Cardiac fibroblast (primary cell): ENCODE measurements around the gene PDGFB.

Experiments
- DNase-seq, 2 donors: peaks; one replicate each; pipeline versions ENCODE4 v3.0.0 to v3.0.0-alpha.2; 2010; ENCODE audit warnings: low read depth in 2 of 2
- H3K4me3 ChIP-seq, 2 donors: replicated peaks in 1 of 2; 1 replicate in 1 of 2; 2 replicates in 1 of 2; pipeline ENCODE4 v1.5.1; 2011; ENCODE audit warnings: low read depth in 2 of 2, low read length in 2 of 2, mild to moderate bottlenecking in 2 of 2, moderate library complexity in 1 of 2
- TF ChIP-seq, protein P1 (sequence below): IDR thresholded peaks from one replicate; pipeline ENCODE4 v1.5.1; 2011; ENCODE audit warnings: low read depth, mild to moderate bottlenecking, low read length, inconsistent platforms

Gene PDGFB

DNA sequence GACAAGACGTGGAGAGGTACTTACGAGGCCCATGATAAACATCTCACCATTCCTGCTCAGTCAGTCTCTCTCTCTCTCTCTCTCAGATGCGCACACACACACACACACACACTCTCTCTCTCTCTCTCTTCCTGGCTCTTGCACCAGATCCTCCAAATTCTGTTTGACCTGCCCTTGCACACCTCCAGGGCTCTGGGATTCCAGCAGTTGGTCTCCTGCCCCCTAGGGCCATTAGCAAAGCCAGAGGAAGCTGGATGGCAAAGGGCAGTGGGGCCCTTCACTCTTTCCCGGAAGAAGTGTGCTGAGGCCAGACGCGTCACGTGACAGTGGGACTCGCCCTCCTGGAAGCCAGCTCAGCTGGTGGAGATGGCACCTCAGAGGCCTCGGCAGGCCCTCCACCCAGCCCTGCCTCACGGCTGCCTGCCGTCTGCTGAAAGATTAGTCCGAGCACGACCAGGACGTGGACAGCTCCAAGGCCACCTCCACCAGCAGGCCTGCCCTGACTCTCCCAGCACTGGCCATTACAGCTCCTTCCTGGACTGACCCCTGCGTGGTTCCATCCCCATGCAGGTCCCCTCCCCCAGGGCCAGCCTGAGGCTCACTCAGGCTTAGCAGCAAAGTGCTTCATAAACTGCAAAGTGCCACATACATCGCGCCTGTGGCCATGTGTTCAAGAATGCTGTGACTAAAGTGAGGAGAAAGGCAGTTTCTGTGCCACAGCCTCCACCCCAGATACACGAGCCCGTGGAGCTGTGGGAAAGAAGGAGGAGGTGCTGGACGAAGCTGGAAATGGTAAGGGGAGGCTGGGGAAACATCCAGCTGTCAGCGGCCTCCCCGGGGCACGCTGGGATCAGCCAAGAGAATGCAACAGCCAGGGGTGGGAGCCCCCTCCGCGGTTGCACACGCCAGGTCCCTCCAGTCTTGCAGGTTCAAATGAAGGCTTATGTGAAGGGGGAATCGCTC lies 3.7 kb downstream of the PDGFB start:
- TF ChIP-seq, protein P1, sequence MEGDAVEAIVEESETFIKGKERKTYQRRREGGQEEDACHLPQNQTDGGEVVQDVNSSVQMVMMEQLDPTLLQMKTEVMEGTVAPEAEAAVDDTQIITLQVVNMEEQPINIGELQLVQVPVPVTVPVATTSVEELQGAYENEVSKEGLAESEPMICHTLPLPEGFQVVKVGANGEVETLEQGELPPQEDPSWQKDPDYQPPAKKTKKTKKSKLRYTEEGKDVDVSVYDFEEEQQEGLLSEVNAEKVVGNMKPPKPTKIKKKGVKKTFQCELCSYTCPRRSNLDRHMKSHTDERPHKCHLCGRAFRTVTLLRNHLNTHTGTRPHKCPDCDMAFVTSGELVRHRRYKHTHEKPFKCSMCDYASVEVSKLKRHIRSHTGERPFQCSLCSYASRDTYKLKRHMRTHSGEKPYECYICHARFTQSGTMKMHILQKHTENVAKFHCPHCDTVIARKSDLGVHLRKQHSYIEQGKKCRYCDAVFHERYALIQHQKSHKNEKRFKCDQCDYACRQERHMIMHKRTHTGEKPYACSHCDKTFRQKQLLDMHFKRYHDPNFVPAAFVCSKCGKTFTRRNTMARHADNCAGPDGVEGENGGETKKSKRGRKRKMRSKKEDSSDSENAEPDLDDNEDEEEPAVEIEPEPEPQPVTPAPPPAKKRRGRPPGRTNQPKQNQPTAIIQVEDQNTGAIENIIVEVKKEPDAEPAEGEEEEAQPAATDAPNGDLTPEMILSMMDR = no peak
- peak in 1 of 2 donors; percentile 25 for DNase-seq
- peak overlapping the region in 1 of 2 donors; percentile 45 for H3K4me3 ChIP-seq

DNA sequence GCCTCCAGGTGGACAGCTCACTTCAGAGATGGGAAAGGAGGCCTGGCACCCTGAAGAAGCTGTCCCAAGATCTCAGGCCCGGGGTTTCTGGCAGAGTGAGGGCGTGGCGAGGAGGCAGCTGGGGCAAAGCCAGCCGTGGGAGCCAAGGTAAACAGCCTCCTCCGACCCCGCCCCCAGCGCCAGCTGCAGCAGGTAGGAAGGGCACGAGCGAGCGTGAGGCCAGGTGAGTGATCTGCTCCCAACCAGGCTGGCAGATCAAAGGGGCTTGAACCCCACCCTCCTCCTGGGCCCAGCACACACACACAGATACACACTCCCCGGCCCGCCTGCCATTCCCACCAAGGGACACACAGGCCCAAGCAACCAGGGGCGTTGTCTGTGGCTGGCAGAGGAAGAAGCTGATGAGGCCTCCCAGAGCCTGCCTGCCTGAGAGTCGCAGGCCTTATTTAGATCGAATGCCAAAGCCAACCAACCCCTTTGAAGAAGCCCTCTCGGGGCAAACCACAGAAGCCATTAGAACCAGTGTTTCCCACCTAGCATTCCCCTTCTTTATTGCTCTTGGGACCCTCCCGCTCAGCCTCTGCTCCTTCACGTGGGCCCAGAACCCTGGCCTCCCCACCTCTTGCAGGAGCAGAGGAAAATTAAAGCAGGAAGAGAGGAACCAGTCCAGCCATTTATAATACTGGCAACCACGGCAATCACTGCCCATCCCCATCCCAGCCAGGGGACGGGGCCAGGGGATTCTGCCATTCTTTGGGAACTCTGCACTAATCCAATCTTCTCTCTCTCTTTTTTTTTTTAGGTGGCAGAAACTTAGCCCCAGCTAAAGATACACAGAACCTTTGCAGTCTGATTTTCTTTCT lies 5.0 kb downstream of the PDGFB start:
- DNase-seq = no peak
- TF ChIP-seq, protein P1 = no peak
- no peak overlapping the region for H3K4me3 ChIP-seq

DNA sequence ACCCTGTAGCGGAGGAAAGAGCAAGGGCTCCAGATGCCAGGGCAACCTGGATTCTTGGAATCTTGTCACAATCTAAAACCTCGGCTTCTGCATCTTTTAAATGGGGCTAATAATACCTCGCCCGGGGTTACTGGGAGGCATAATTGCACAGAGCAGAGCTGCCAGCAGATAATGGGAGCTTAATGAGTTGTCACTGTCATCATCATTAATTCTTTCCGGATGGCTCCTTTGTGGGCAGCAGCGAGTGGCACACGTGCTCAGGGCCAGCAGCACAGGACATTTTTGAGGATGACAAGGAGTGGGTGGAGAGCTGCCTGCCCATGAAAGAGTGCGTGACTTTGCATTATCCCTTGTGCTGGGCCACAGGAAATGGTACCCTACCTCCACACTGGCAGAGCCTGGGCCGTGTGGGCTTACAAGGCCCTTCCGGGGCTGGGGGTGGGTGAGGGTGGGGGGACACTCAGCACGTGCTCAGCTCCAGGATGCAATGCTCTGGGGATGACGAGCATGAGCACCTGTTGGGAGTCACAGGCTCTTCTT lies 5.7 kb downstream of the PDGFB start:
- TF ChIP-seq, protein P1 = no peak
- H3K4me3 ChIP-seq = no peak overlapping the region
- no peak for DNase-seq

DNA sequence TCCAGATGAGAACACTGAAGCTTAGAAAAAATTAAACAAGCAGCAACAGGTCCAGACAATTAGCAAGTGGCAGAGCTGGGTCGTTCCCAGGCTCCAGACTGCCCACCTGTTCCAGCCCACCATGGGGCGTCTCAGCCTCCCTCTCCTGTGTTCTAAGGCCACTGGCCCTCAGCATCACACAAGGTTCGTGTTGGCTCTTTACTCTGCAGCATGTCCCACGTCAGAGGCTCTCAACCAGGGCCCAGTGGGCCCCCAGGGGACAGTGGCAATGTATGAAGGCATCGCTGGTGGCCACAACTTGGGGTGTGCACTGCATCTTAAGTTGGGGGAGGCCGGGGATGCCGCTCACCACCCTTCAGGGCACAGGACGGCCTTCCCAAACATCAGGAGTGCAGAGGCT lies 6.2 kb downstream of the PDGFB start:
- TF ChIP-seq, protein P1 = no peak
- H3K4me3 ChIP-seq = no peak overlapping the region
- no peak for DNase-seq

DNA sequence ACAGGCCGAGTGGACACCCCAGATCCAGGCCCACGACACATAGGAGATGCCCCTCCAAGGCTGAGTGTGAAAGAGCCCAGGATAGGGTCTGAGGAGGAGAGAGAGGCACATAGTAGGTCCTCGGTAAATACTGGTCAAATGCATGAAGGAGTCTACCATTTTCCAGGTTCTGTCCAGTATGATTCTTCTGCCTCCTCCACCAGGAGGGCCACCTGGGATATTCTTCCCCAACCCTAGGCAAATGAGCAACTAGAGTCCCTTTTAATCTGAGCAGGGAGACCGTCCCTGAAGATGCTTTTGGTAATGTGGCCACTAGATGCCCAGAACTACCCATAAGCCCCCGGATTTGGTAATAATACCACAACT lies 6.7 kb downstream of the PDGFB start:
- no peak for DNase-seq

More for the DNA sequence above, 6.7 kb downstream of the PDGFB start:
- TF ChIP-seq, protein P1 = no peak
- H3K4me3 ChIP-seq = no peak overlapping the region
